Measurements from ENCODE around the gene RANBP6.

DNA sequence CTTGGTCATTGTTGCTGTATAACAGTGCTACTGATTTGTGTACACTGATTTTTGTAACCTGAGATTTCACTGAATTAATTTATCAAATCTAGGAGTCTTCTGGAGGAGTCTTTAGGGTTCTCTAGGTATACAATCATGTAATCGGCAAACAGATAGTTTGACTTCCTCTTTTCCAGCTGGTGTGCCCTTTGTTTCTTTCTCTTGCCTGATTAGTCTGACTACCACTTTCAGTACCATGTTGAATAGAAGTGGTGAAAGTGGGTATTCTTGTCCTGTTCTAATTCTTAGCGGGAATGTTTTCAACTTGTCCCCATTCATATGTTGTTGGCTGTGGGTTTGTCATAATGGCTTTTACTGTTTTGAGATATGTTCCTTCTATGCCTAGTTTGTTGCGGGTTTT lies 24.7 kb upstream of the RANBP6 start:
- TF ChIP-seq, protein P1, sequence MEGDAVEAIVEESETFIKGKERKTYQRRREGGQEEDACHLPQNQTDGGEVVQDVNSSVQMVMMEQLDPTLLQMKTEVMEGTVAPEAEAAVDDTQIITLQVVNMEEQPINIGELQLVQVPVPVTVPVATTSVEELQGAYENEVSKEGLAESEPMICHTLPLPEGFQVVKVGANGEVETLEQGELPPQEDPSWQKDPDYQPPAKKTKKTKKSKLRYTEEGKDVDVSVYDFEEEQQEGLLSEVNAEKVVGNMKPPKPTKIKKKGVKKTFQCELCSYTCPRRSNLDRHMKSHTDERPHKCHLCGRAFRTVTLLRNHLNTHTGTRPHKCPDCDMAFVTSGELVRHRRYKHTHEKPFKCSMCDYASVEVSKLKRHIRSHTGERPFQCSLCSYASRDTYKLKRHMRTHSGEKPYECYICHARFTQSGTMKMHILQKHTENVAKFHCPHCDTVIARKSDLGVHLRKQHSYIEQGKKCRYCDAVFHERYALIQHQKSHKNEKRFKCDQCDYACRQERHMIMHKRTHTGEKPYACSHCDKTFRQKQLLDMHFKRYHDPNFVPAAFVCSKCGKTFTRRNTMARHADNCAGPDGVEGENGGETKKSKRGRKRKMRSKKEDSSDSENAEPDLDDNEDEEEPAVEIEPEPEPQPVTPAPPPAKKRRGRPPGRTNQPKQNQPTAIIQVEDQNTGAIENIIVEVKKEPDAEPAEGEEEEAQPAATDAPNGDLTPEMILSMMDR (IDR thresholded peaks at IDR 0.05): no peak
- no peak for TF ChIP-seq POLR2A (IDR thresholded peaks at IDR 0.05)
